Lower leg skin (tissue), 3 donors: Measurements from ENCODE around the gene PTHLH.

ENCODE experiments used
- CTCF ChIP-seq, 3 donors: fragments of 450-650 bp; IDR thresholded peaks; one replicate each; pipeline ENCODE4 v1.5.1; 2016; ENCODE audit warnings: antibody characterized with exemption in 3 of 3, mild to moderate bottlenecking in 3 of 3, moderate library complexity in 2 of 3
- POLR2A ChIP-seq, 2 donors: fragments of 450-650 bp; IDR thresholded peaks; one replicate each; pipeline ENCODE4 v1.6.1; 2016 to 2017; ENCODE audit warnings: antibody characterized with exemption in 2 of 2, mild to moderate bottlenecking in 1 of 2, moderate library complexity in 1 of 2

- TF ChIP-seq CTCF (IDR thresholded peaks at IDR 0.05) (no peak), POLR2A (IDR thresholded peaks at IDR 0.05) (no peak)
Measured at GRCh38 chr12:27924350-27925135, 48.0 kb downstream of the PTHLH start.
